Activated CD4-positive, alpha-beta T cell treated with anti-CD3 and anti-CD28 coated beads for 4 hours (primary cell): Measurements from ENCODE around the gene SRGAP3.

Experiments used
- DNase-seq, 2 donors: peaks; one replicate each; pipeline ENCODE4 v3.0.0-alpha.2; 2020

SRGAP3 gene

DNA sequence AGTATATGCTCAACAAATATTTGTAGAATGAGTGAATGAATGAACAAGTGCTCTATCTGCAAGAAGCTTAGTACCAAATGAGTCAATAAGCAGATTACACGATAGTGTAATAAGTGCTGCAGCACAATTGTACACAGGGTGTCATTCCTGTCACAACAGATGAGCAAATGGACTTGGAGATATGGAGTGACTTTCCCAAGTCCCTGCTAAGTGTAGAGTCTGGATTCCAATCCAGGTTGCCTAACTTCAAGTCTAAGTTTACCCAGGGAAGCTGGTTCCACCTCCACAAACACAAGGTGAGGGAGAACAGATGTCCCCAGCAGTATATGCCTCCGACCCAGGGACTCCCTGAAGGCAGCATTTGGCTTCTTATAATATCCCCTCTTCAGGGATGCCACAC is 208.4 kb downstream of the SRGAP3 start:
- DNase-seq = no peak

GRCh38 chr3:9037144-9037711 is 212.2 kb downstream of the SRGAP3 start:
- no peak for DNase-seq

- no peak for DNase-seq
These were observed 212.9 kb downstream of the SRGAP3 start for GRCh38 chr3:9036404-9037131.

DNA sequence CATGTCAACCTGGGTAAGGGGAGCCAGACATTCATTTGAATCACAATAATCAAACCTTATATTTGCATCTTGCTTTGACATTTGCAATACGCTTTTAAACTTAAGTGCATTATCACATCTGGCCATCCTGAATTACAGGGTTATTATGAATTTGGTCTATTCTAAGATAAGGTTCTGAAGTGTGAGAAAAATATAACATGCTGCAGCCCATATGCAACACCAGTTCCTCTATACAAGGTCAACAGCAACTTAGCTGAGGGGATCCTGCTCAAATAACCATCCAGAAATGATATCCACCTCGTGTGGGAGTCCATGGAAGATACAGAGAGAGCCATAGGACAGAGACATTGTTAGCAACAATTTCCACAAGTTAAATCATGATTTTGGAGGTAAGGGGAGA is 213.5 kb downstream of the SRGAP3 start:
- DNase-seq = no peak

DNA sequence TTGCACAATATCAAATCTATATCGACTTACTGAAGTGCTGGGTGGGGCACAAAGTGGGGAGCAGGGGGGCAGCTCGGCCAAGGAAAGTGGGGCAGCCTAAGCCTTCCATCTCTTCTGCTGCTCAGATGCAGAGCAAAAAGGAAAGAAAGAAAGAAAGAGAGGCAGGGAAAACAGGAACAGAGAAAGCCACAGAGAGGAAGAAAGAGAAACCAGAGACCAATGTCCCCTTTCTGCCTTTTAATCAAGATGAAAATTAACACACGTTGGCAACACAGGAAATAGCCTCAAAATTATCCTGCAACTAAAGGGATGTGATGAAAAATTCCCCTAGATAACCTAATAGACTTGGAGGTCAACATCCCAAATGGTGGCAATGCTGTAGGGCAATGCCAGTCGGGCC is 214.0 kb downstream of the SRGAP3 start:
- DNase-seq = no peak

DNA sequence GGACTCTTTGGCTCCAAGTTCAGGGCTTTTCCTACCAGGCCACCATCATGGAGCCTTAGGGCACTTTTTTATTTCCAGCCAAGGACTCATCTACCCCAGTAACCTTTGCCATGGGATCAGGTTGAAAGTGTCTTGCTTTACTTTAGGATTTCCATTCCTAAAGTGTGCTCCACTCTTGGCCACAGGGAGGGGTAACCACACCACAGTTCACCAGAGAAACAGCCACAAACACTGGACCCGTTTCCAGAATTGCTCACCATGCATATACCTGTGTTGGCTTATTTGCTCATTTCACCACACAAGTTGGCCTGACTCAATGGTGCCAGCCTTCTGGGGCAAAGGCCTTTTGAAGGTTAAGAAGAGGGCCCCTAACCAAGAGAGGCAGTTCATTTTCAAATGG is 215.6 kb downstream of the SRGAP3 start:
- DNase-seq = no peak

DNA sequence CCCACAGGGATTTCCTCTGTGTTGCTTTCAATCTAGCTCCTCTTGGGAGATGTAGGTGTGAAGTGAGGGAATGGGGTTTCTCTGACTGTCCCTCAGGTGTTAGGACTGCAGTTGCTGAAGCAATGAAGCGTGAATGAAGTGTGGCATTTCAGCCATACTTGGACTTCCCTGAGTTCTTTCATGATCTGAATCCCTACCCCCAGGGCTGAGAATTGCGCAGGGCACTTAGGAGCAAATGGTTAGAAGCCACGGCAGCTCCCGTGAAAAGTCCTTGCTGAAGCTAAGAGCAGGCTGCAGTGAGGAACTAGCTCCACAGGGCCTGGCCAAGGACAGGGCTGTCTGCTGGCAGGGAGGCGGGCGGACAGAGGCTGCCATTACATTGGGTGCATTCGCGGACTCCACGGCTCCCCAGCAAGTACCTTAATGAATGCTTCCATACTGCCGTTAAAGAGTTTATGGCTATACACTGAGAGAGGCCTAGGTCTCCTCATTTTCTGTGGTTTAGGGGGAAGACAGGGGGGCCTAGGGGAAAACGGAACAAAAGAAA is 217.1 kb downstream of the SRGAP3 start:
- DNase-seq = no peak

DNA sequence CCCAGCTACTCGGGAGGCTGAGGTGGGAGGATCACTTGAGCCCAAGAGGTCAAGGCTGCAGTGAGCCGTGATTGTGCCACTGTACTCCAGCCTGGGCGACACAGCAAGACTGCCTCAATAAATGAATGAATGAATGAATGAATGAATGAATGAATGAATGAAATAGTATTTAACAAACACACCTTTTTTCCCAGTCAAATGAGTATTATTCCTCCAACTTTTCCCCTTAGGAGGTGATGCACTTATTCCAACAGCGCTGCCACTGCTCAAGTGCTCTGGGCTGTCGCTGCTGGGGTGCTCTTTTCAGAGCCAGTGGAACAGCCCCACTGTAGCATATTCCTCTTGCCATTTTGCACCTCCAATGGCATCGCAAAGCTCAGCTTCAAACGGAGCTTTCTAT is 219.4 kb downstream of the SRGAP3 start:
- no peak for DNase-seq

GRCh38 chr3:9028134-9028533 is 221.3 kb downstream of the SRGAP3 start:
- no peak for DNase-seq

DNA sequence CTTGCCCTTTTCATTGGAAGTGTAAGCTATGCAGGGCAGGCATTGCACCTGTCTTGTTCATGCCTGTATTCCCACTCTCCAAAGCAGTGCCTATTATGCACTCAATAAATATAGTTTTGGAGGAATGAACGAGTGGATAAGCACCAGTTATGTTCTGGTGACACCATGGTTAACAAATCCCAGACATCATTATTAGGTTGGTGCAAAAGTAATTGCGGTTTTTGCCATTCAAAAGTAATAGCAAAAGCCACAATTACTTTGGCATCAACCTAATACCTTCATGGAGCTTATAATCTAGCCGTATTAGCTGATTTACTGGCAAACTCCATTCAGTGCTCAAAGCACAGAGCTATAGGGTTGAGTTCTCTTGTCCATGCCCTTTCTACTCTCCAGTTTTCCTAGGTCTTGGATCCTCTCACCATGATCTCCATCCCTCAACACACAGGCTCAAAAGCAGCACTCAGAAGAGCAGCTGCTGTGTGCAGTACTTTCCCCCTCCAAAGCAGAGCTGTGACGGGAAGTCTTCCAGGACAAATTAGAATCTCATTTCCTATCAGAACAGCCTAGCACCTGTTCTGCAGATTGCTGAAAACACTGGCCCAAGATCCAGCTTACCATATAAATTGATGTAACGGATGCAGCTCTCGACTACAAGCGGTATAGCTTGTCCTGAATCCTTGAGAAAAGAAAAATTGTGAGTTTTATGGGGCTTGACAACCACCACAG is 223.0 kb downstream of the SRGAP3 start:
- DNase-seq = no peak

DNA sequence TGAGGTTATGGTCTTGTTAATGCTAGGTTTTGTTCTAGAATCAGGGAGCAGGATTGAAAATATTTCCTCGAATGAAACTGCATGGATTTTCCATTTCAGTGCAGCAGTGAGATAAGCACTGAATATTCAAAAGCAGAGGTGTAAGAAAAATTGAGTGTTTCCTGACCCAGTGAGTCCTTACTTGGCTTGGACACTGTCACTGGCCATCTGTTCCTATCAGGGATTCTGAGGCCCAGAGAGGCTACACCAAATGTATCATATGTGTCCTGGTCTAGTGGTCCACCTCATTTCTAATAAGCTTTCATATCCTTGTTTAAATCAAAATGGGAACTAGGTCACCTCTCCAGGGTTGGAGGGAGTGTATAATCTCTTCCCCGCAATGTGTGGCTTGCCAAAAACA is 225.1 kb downstream of the SRGAP3 start:
- DNase-seq = no peak

DNA sequence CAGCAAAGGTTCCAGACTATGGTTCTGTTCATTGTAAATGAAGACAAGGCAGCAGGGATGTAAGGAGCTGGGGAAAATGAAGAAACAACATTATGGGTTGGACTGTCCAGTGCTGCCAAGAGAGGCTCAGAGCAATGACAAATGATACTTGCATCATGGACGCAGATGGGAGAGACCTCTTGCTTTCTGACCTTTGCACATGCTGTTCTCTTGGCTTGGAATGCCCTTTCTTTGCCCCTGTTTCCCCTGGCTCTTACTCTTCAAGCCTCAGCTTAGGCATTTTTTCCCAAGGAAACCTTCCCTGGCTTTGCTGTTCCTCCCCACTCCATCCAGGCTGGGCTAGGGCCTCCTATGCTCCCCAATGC is 226.2 kb downstream of the SRGAP3 start:
- DNase-seq = no peak

GRCh38 chr3:9022305-9023225 is 226.9 kb downstream of the SRGAP3 start:
- DNase-seq = no peak

- DNase-seq = no peak
These were observed 228.0 kb downstream of the SRGAP3 start for GRCh38 chr3:9021271-9022009.

- no peak for DNase-seq
These were observed 229.0 kb downstream of the SRGAP3 start for GRCh38 chr3:9020426-9020825.

DNA sequence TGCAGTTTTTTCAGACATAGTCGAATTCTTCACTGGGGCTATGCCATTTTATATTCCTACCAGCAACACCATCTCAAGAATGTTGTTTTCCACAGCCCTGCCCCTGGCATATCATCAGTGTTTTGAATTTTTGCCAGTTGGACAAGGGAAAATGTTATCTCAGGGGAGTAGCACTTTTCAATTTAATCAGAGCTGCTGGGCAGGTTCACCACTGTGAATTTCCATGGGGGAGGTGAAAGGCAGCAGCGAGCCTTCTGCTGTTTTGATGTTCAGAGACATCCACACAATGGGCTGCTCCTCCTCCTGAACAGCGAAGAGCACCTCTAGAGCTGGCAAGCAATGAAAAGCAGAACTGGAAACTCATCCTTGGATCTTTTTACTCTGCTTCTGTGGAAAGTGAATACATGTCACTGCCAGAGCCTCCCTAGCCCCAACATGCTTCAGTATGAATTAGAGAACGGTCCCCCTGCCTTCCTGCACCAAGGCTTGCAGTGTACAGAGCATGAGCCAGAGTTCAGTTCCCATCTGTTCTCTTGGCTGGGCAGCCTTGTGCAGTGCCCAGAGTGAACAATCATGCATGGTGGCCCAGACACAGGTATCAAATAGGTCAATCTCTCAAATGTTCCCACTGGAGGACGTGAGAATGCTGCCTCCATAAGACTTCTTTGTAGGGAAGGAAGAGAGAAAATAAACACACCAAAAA is 230.0 kb downstream of the SRGAP3 start:
- no peak for DNase-seq

- no peak for DNase-seq
These were observed 234.2 kb downstream of the SRGAP3 start for GRCh38 chr3:9015250-9015649.

GRCh38 chr3:9013782-9014563 is 235.5 kb downstream of the SRGAP3 start:
- no peak for DNase-seq

GRCh38 chr3:9012521-9012920 is 236.9 kb downstream of the SRGAP3 start:
- DNase-seq = no peak

DNA sequence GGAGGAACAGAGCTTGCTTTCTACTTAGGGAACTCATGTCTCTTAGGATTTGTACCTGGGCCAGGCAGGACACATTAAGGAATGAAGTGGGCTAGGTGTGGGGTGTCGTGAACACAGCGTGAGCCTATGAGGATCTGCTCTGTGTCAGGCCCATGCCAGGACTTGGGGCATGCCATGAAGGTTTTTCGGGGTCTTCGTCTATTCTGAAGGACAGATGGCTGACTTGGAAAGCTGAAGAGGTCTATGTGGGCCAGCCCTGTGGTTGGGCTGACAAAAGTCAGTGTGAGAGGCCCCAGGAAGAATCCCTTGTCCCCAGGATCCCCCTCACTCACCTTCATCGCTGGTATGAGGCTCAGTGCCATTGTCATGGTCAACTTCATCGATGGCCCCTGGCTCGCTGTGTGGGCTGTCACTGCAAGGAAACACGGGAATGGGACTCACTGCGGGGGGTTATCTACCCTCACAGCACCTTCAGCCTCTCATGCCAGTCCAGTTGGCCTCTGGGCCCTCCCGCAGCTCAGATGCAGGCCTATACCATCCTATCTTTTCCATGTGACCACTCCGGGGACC is 239.4 kb downstream of the SRGAP3 start:
- DNase-seq = no peak
